Left lung (tissue), 10 donors: ENCODE results near the gene INPP4B. TPM values are rescaled to one million over a fixed set of nuclear protein-coding genes. Genes with fewer than 3 reads are reported as not detected.

ENCODE experiments used
- ATAC-seq: fragments of 200-7000 bp; cut with Tn5 transposase; one replicate; pipeline ENCODE4 v1.9.1; 2020; ENCODE audit warnings: moderate library complexity
- DNase-seq, 4 donors: peaks; one replicate each; pipeline ENCODE4 v3.0.0-alpha.2; 2013 to 2020
- H3K27ac ChIP-seq, 2 donors: fragments of 200-600 bp; sonication (generic) in 1 of 2; one replicate each; pipeline versions ENCODE4 v1.5.0 to v1.8.0; 2020 to 2021
- H3K27me3 ChIP-seq, 2 donors: fragments of 200-600 bp; sonication (generic) in 1 of 2; one replicate each; pipeline versions ENCODE4 v1.5.0 to v1.8.0; 2020 to 2021
- H3K36me3 ChIP-seq, 2 donors: fragments of 200-600 bp; sonication (generic) in 1 of 2; one replicate each; pipeline versions ENCODE4 v1.5.0 to v1.8.0; 2020 to 2021
- H3K4me1 ChIP-seq, 2 donors: fragments of 200-600 bp; one replicate each; pipeline ENCODE4 v1.8.0; 2021
- H3K4me3 ChIP-seq, 2 donors: fragments of 200-600 bp; sonication (generic) in 1 of 2; one replicate each; pipeline versions ENCODE4 v1.5.0 to v1.8.0; 2020 to 2021; ENCODE audit warnings: mild to moderate bottlenecking in 1 of 2
- H3K9me3 ChIP-seq, 2 donors: fragments of 200-600 bp; sonication (generic) in 1 of 2; one replicate each; pipeline versions ENCODE4 v1.5.0 to v1.8.0; 2020 to 2021
- intact Hi-C, 2 donors: fragments of 100-400 bp; cut with DNase I; formaldehyde crosslinking; loops; one replicate each; pipeline versions ENCODE4 v1.11.2 to v1.14.2; 2022
- polyA plus RNA-seq, 6 donors: library from polyadenylated mRNA; unstranded; fragments of 120-200 nt; gene quantifications; one replicate each; pipeline ENCODE4 v1.2.1, GENCODE V29; 2013; ENCODE audit not compliant: insufficient read length in 6 of 6
- total RNA-seq, 2 donors: library from RNA; stranded (reverse); fragmentation: NEBNext Ultra II Directional; extraction: Animal tissue kit (Norgen Biotek cat#: 25700); gene quantifications; one replicate each; pipeline ENCODE4 v1.2.1, GENCODE V29; 2021
- TF ChIP-seq, protein P1 (sequence below), 2 donors: fragments of 200-600 bp; sonication (generic) in 1 of 2; IDR thresholded peaks; one replicate each; pipeline versions ENCODE4 v1.5.0 to v1.8.0; 2021; ENCODE audit warnings: antibody characterized with exemption in 2 of 2
- donor health status: DM: no; HTN: yes; CAD: no.
- donor health status: DM: no; HTN: no; CAD: no.

The INPP4B gene
- total and polyA plus RNA-seq, 8 donors, result 7.3 to 15.1 (median 11.6) TPM

DNA sequence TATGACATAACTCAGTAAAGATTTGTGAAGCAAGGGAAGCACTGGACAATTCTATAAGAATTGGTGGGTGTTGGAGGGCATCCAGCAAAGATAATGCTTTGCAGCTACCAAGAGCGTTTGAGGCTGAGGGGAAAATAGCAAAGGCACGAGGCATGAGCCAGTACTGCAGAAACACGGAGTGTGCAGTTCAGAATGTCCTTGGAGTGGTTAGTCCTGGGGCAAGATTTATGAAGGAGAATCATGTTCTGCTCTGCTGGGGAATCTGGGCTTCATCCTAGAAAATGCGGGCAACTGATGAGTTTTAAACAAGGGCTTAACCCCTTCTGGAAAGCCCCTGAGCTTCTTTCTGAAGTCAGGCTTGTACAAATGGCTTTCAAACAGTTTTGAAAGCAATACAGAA, 757.2 kb downstream of the INPP4B start:
- no peaks in the 10 kb centered on the region for H3K27me3 ChIP-seq
- no peaks in the 10 kb centered on the region for H3K4me1 ChIP-seq
- intact Hi-C loops, result no loop called here
- ATAC-seq (peak; percentile 33), DNase-seq (no peak)
- TF ChIP-seq, protein P1, sequence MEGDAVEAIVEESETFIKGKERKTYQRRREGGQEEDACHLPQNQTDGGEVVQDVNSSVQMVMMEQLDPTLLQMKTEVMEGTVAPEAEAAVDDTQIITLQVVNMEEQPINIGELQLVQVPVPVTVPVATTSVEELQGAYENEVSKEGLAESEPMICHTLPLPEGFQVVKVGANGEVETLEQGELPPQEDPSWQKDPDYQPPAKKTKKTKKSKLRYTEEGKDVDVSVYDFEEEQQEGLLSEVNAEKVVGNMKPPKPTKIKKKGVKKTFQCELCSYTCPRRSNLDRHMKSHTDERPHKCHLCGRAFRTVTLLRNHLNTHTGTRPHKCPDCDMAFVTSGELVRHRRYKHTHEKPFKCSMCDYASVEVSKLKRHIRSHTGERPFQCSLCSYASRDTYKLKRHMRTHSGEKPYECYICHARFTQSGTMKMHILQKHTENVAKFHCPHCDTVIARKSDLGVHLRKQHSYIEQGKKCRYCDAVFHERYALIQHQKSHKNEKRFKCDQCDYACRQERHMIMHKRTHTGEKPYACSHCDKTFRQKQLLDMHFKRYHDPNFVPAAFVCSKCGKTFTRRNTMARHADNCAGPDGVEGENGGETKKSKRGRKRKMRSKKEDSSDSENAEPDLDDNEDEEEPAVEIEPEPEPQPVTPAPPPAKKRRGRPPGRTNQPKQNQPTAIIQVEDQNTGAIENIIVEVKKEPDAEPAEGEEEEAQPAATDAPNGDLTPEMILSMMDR (IDR thresholded peaks at IDR 0.05), result no peak
- no peaks in the 10 kb centered on the region for H3K9me3 ChIP-seq
- no peak overlapping the region for H3K4me3 ChIP-seq
- H3K36me3 ChIP-seq, result no peaks in the 10 kb centered on the region
- no peak overlapping the region for H3K27ac ChIP-seq

DNA sequence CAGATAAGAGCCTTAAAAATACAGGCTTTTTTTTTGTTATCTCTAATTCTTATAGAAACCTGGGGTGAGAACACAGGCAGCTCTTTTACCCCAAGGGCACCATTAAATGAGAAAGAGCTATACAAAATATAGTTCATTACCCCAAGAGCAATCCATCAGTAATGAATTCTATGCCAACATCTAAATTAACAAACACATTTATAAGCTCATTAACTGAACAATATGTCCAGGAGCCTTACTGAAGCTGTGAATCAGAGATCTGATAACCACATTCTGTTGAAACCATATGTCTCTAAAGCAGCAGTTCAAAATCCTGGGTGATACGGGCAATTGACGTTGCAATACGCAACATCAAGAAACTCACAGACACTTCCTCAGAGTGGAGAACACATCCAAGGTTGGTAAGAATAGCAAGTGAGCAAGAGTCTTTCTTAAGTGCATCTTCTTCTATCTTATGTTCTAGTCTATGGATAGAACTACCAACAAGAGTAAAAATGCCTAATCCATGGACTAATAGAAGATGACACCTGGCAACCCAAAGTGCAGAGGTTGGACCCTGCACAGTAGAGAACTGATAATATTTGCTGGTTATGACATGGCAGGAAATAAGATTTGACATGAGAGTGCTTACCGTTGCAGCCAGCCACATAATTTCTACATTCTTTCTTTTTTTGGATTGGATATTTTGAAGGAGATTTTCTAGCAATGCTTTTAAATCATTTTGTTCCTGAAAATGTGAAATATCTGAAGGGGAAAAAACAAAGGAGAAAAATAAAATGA, 760.4 kb downstream of the INPP4B start:
- Histone ChIP-seq H3K27ac (no peak overlapping the region), H3K27me3 (no peaks in the 10 kb centered on the region), H3K4me1 (no peaks in the 10 kb centered on the region), H3K4me3 (no peak overlapping the region), H3K36me3 (no peaks in the 10 kb centered on the region), H3K9me3 (no peaks in the 10 kb centered on the region)
- TF ChIP-seq, protein P1 (IDR thresholded peaks at IDR 0.05), result no peak
- DNase-seq, result no peak
- ATAC-seq, result no peak
- intact Hi-C loops, result no loop called here

DNA sequence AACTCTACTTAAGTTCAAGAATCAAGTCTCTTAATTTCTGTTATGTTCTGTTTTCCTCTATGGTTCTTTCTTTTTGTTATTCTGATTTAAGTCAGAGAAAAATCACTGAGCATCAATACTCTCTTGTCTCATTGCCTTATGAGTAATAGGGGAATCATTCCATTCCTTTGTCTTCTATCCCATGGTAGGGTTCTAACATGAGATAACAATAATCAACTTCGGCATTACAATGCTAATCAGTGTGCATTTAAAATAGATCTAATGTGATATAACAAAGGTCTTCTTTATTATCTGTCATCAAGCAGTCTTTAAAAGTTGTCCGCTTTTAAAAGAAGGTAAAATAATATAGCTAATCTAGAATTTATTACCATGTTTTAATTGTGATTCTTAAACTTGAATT, 762.8 kb downstream of the INPP4B start:
- DNase-seq, result no peak
- no peaks in the 10 kb centered on the region for H3K27me3 ChIP-seq
- no peak overlapping the region for H3K4me3 ChIP-seq
- no peaks in the 10 kb centered on the region for H3K36me3 ChIP-seq
- H3K27ac ChIP-seq, result no peak overlapping the region
- intact Hi-C loops, result no loop called here
- TF ChIP-seq, protein P1 (IDR thresholded peaks at IDR 0.05), result no peak
- H3K4me1 ChIP-seq, result no peaks in the 10 kb centered on the region
- no peak for ATAC-seq
- H3K9me3 ChIP-seq, result no peaks in the 10 kb centered on the region

DNA sequence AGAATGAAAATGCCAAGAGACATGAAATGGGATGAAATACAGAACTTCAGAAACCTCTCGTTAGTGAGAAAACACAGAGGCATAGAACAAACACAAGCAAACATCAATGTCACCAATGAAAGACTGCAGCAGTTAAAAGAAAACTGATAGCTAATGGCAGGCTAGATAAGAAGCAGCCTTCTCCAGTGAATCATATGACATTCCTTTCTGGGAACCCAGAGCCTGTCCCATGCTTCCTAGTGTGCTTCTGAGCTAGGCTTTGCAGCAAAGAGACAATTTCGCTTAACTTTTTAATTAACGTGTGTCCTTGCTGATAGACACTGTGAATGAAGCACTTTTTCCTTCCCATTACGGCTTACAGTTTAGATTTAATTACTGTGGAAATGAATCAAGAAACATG, 765.1 kb downstream of the INPP4B start:
- H3K27ac ChIP-seq, result no peak overlapping the region

DNA sequence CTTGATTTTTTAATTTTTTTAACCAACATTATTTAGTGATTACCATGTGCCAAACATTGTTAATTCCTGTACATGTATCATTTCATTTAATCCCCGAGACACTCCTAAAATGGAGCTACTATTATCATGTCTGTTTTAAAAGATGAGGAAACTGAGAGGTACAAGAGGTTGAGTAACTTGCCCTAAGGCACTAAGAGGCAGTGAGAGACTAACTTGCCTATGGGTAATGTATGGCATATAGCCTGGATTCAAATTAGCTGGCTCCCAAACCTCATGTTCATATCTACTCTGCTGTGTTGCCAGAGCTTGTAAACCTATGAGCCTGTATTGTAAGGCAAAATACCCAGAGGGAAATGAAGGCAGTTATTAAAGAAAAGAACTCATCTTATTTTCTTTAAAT, 766.1 kb downstream of the INPP4B start:
- no peaks in the 10 kb centered on the region for H3K27me3 ChIP-seq
- no peak for DNase-seq
- H3K4me1 ChIP-seq, result no peaks in the 10 kb centered on the region
- TF ChIP-seq, protein P1 (IDR thresholded peaks at IDR 0.05), result no peak
- ATAC-seq, result no peak
- H3K27ac ChIP-seq, result no peak overlapping the region
- no peaks in the 10 kb centered on the region for H3K36me3 ChIP-seq
- no peak overlapping the region for H3K4me3 ChIP-seq
- intact Hi-C loops, result no loop called here
- no peaks in the 10 kb centered on the region for H3K9me3 ChIP-seq

More for the DNA sequence above, 765.1 kb downstream of the INPP4B start:
- H3K36me3 ChIP-seq, result no peaks in the 10 kb centered on the region
- TF ChIP-seq, protein P1 (IDR thresholded peaks at IDR 0.05), result no peak
- no peak for DNase-seq
- H3K9me3 ChIP-seq, result no peaks in the 10 kb centered on the region
- H3K27me3 ChIP-seq, result no peaks in the 10 kb centered on the region
- no peak for ATAC-seq
- H3K4me1 ChIP-seq, result no peaks in the 10 kb centered on the region
- intact Hi-C loops, result no loop called here
- H3K4me3 ChIP-seq, result no peak overlapping the region
